Measurements from ENCODE around the gene ZDHHC8. TPM values are rescaled to one million over a fixed set of nuclear protein-coding genes. Genes with fewer than 3 reads are reported as not detected.

Gene ZDHHC8
- total RNA-seq, 1 experiment from 2014 or later, result 39.9 TPM

- Mint-ChIP-seq H3K9me3 (ENCODE audit: unreplicated experiment) (no peaks in the 10 kb centered on the region), H3K4me3 (ENCODE audit: unreplicated experiment) (no peak overlapping the region), H3K27me3 (ENCODE audit: insufficient read depth, unreplicated experiment) (no peaks in the 10 kb centered on the region), H3K4me1 (ENCODE audit: low read depth, unreplicated experiment) (no peaks in the 10 kb centered on the region), H3K36me3 (ENCODE audit: insufficient read depth, unreplicated experiment) (no peaks in the 10 kb centered on the region), H3K27ac (ENCODE audit: unreplicated experiment) (no peak overlapping the region)
- POLR2A ChIA-PET, result no interaction called here
- DNase-seq, result no peak
- no TSS peak for BruUV-seq (replicated peaks)
- H3K4me1 ChIP-seq, result peaks cover 7% of the 10 kb centered on the region
- no peak for TF ChIP-seq CTCF (IDR thresholded peaks at IDR 0.05; ENCODE audit: insufficient read depth in 1 of 2, low read depth in 1 of 2, low read length in 1 of 2, severe bottlenecking in 1 of 2, unreplicated experiment in 1 of 2)
- no peaks in the 10 kb centered on the region for H3K36me3 ChIP-seq (ENCODE audit: control insufficient read depth, insufficient read depth, low read length)
- no peaks in the 10 kb centered on the region for H3K9me3 ChIP-seq
- no peaks in the 10 kb centered on the region for H3K27me3 ChIP-seq (replicated peaks; ENCODE audit: control insufficient read depth, insufficient read depth, low read length)
- intact Hi-C loops (cut with micrococcal nuclease; ENCODE audit: unreplicated experiment), result no loop called here
- CTCF ChIA-PET, result interaction anchor here (0.6 kb wide), 1 partner anchor 38 kb away, joined by 3 read pairs; no protein-coding TSS in a partner anchor
- no peak overlapping the region for H3K4me3 ChIP-seq (ENCODE audit: low read depth, low read length)
These were observed 39.9 kb downstream of the ZDHHC8 start for GRCh38 chr22:20171288-20172140.

GRCh38 chr22:20172141-20172613 is 40.6 kb downstream of the ZDHHC8 start:
- Mint-ChIP-seq H3K4me3 (ENCODE audit: unreplicated experiment) (no peak overlapping the region), H3K9me3 (ENCODE audit: unreplicated experiment) (no peaks in the 10 kb centered on the region), H3K4me1 (ENCODE audit: low read depth, unreplicated experiment) (no peaks in the 10 kb centered on the region), H3K36me3 (ENCODE audit: insufficient read depth, unreplicated experiment) (no peaks in the 10 kb centered on the region), H3K27ac (ENCODE audit: unreplicated experiment) (no peak overlapping the region), H3K27me3 (ENCODE audit: insufficient read depth, unreplicated experiment) (no peaks in the 10 kb centered on the region)
- no peaks in the 10 kb centered on the region for H3K27me3 ChIP-seq (replicated peaks; ENCODE audit: control insufficient read depth, insufficient read depth, low read length)
- intact Hi-C loops (cut with micrococcal nuclease; ENCODE audit: unreplicated experiment), result no loop called here
- no TSS peak for BruUV-seq (replicated peaks)
- no peaks in the 10 kb centered on the region for H3K36me3 ChIP-seq (ENCODE audit: control insufficient read depth, insufficient read depth, low read length)
- no peak overlapping the region for H3K4me3 ChIP-seq (ENCODE audit: low read depth, low read length)
- CTCF ChIA-PET, result interaction anchor here (0.6 kb wide), 1 partner anchor 37 kb away, joined by 3 read pairs; no protein-coding TSS in a partner anchor
- no peak for TF ChIP-seq CTCF (IDR thresholded peaks at IDR 0.05; ENCODE audit: insufficient read depth in 1 of 2, low read depth in 1 of 2, low read length in 1 of 2, severe bottlenecking in 1 of 2, unreplicated experiment in 1 of 2)
- POLR2A ChIA-PET, result no interaction called here
- no peaks in the 10 kb centered on the region for H3K9me3 ChIP-seq
- no peak for DNase-seq
- H3K4me1 ChIP-seq, result peaks cover 7% of the 10 kb centered on the region

GRCh38 chr22:20173246-20173645 is 41.6 kb downstream of the ZDHHC8 start:
- H3K36me3 ChIP-seq (ENCODE audit: control insufficient read depth, insufficient read depth, low read length), result no peaks in the 10 kb centered on the region
- DNase-seq, result no peak
- Mint-ChIP-seq H3K36me3 (ENCODE audit: insufficient read depth, unreplicated experiment) (no peaks in the 10 kb centered on the region), H3K4me1 (ENCODE audit: low read depth, unreplicated experiment) (no peaks in the 10 kb centered on the region), H3K27me3 (ENCODE audit: insufficient read depth, unreplicated experiment) (no peaks in the 10 kb centered on the region), H3K9me3 (ENCODE audit: unreplicated experiment) (no peaks in the 10 kb centered on the region), H3K27ac (ENCODE audit: unreplicated experiment) (no peak overlapping the region), H3K4me3 (ENCODE audit: unreplicated experiment) (no peak overlapping the region)
- no peak for TF ChIP-seq CTCF (IDR thresholded peaks at IDR 0.05; ENCODE audit: insufficient read depth in 1 of 2, low read depth in 1 of 2, low read length in 1 of 2, severe bottlenecking in 1 of 2, unreplicated experiment in 1 of 2)
- peaks cover 7% of the 10 kb centered on the region for H3K4me1 ChIP-seq
- H3K9me3 ChIP-seq, result no peaks in the 10 kb centered on the region
- ChIA-PET POLR2A (no interaction called here), CTCF (no interaction called here)
- no peak overlapping the region for H3K4me3 ChIP-seq (ENCODE audit: low read depth, low read length)
- no TSS peak for BruUV-seq (replicated peaks)
- intact Hi-C loops (cut with micrococcal nuclease; ENCODE audit: unreplicated experiment), result no loop called here
- no peaks in the 10 kb centered on the region for H3K27me3 ChIP-seq (replicated peaks; ENCODE audit: control insufficient read depth, insufficient read depth, low read length)

Data from Caco-2 (cell line).